Coronary artery (tissue), 2 donors: Measurements from ENCODE around the gene TMEM253.

Experiments
- DNase-seq: peaks from one replicate; pipeline ENCODE4 v3.0.0-alpha.2; 2017; ENCODE audit warnings: low spot score
- H3K27ac ChIP-seq, 2 donors: fragments of 200-600 bp; sonication (generic); one replicate each; pipeline ENCODE4 v1.5.1; 2016 to 2019
- H3K4me3 ChIP-seq: fragments of 200-600 bp; sonication (generic); 2 replicates; pipeline ENCODE4 v1.5.1; 2016; ENCODE audit warnings: mild to moderate bottlenecking, moderate library complexity
- CTCF ChIP-seq: fragments of 200-600 bp; sonication (generic); IDR thresholded peaks from one replicate; pipeline ENCODE4 v1.5.1; 2019; ENCODE audit warnings: antibody characterized with exemption

Gene TMEM253

GRCh38 chr14:21086908-21087293 is 14.0 kb upstream of the TMEM253 start:
- no peak for TF ChIP-seq CTCF
- Histone ChIP-seq H3K4me3 (no peak overlapping the region), H3K27ac (peak overlapping the region in 1 of 2 donors; percentile 66)
- no peak for DNase-seq

- H3K27ac ChIP-seq = peak overlapping the region in 1 of 2 donors; percentile 66
- H3K4me3 ChIP-seq = no peak overlapping the region
- TF ChIP-seq CTCF = no peak
- DNase-seq = no peak
Measured at GRCh38 chr14:21087294-21088091, 13.4 kb upstream of the TMEM253 start.

GRCh38 chr14:21088687-21089086 is 12.2 kb upstream of the TMEM253 start:
- DNase-seq = no peak
- Histone ChIP-seq H3K4me3 (no peak overlapping the region), H3K27ac (no peak overlapping the region)
- TF ChIP-seq CTCF = no peak

GRCh38 chr14:21089271-21089670 is 11.6 kb upstream of the TMEM253 start:
- Histone ChIP-seq H3K27ac (no peak overlapping the region), H3K4me3 (no peak overlapping the region)
- DNase-seq = no peak
- no peak for TF ChIP-seq CTCF

GRCh38 chr14:21089877-21090193 is 11.0 kb upstream of the TMEM253 start:
- Histone ChIP-seq H3K4me3 (no peak overlapping the region), H3K27ac (no peak overlapping the region)
- no peak for TF ChIP-seq CTCF
- no peak for DNase-seq

- no peak for DNase-seq
- Histone ChIP-seq H3K27ac (peak overlapping the region in 1 of 2 donors; percentile 25), H3K4me3 (no peak overlapping the region)
- peak; percentile 44 for TF ChIP-seq CTCF
Measured at GRCh38 chr14:21090194-21090939, 10.5 kb upstream of the TMEM253 start.
